Loucy (cell line): ENCODE results near the gene ATP8A2.

ENCODE experiments used
- H2AFZ ChIP-seq: fragments of 200-600 bp; sonication (generic); 2 replicates; pipeline ENCODE4 v1.6.0; 2016; ENCODE audit warnings: antibody characterized with exemption, mild to moderate bottlenecking, low read length, moderate library complexity
- H3F3A ChIP-seq: fragments of 200-600 bp; 2 replicates; pipeline ENCODE4 v1.6.0; 2016; ENCODE audit warnings: antibody characterized with exemption, low read depth, mild to moderate bottlenecking
- H3K27me3 ChIP-seq: fragments of 200-600 bp; sonication (generic); 2 replicates; pipeline ENCODE4 v1.6.1; 2014; ENCODE audit warnings: low read length, mild to moderate bottlenecking; ENCODE audit not compliant: insufficient read depth, poor library complexity, severe bottlenecking
- H3K36me3 ChIP-seq: fragments of 200-600 bp; sonication (generic); 2 replicates; pipeline ENCODE4 v1.6.1; 2016; ENCODE audit warnings: low read length; ENCODE audit not compliant: insufficient read depth
- H3K4me1 ChIP-seq: fragments of 200-600 bp; sonication (generic); 2 replicates; pipeline ENCODE4 v1.5.1; 2014; ENCODE audit warnings: low read length, mild to moderate bottlenecking; ENCODE audit not compliant: insufficient read depth, poor library complexity, severe bottlenecking
- H3K4me2 ChIP-seq: fragments of 200-600 bp; sonication (generic); 2 replicates; pipeline ENCODE4 v1.6.0; 2014; ENCODE audit warnings: antibody characterized with exemption, low read length, low read depth, mild to moderate bottlenecking; ENCODE audit not compliant: poor library complexity, severe bottlenecking
- H3K4me3 ChIP-seq: fragments of 200-600 bp; sonication (generic); 2 replicates; pipeline ENCODE4 v1.5.1; 2014; ENCODE audit warnings: low read length, mild to moderate bottlenecking, mixed read lengths; ENCODE audit not compliant: poor library complexity, severe bottlenecking
- H3K79me2 ChIP-seq: fragments of 200-600 bp; sonication (generic); 2 replicates; pipeline ENCODE4 v1.6.1; 2014; ENCODE audit warnings: low read length; ENCODE audit not compliant: insufficient read depth
- H3K9ac ChIP-seq: fragments of 200-600 bp; sonication (generic); 2 replicates; pipeline ENCODE4 v1.6.0; 2014; ENCODE audit warnings: mild to moderate bottlenecking, low read depth, low read length, moderate library complexity; ENCODE audit not compliant: poor library complexity, severe bottlenecking
- H3K9me2 ChIP-seq: fragments of 200-600 bp; sonication (generic); replicated peaks from 2 replicates; pipeline ENCODE4 v1.6.1; 2016; ENCODE audit warnings: low read depth, low read length, mixed read lengths
- H3K9me3 ChIP-seq: fragments of 200-600 bp; sonication (generic); 2 replicates; pipeline ENCODE4 v1.6.1; 2014; ENCODE audit warnings: mild to moderate bottlenecking, antibody characterized with exemption, low read length, low read depth; ENCODE audit not compliant: insufficient read depth
- H4K20me1 ChIP-seq: fragments of 200-600 bp; sonication (generic); 2 replicates; pipeline ENCODE4 v1.6.0; 2014; ENCODE audit warnings: antibody characterized with exemption, low read length, mild to moderate bottlenecking; ENCODE audit not compliant: insufficient read depth, poor library complexity, severe bottlenecking
- CTCF ChIP-seq: fragments of 200-600 bp; sonication (generic); conservative IDR thresholded peaks from 2 replicates; pipeline ENCODE4 v1.5.1; 2014; ENCODE audit warnings: mild to moderate bottlenecking, antibody characterized with exemption, low read length
- EZH2phosphoT487 ChIP-seq: fragments of 200-600 bp; IDR thresholded peaks from 2 replicates; pipeline ENCODE4 v1.6.1; 2018; ENCODE audit warnings: antibody characterized with exemption, mild to moderate bottlenecking, moderate library complexity, borderline replicate concordance

Gene ATP8A2

DNA sequence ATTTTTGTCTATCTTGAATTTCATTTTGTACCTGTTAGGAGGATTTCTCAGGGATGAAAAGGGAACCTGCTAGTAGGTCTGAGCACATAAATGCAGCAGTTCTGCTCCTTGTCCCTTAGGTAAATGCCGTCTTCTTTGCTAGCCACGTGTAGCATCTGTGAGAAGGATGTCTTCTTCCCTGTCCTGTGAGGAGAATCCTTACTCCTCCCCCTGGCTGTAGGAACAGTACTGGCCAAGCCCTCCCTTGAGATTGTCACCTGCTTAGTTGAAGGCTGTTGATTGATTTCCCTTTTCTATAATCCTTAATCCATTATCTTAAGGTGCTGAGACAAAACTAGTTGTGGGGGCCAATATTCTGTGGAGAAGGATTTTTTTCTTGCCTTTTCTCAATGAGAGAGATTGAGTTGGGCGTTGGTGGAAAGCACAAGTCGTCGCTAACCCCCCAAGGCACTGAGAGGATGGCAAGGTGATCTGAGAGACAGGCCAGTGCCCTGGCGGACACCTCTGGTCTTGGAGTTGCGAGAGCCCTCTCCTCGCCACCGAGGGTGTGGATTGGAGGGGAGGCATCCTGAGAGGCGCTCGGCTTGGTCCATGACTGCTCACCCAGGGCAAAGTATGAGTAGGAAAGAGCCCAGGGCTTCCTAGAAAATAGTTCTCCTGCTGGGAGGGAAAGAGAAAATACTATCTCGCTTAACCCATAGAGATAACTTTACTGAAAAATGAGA lies 216.7 kb downstream of the ATP8A2 start:
- TF ChIP-seq CTCF (no peak), EZH2phosphoT487 (no peak)
- no peaks in the 10 kb centered on the region for H4K20me1 ChIP-seq
- H2AFZ ChIP-seq = no peak overlapping the region
- H3K4me1 ChIP-seq = no peaks in the 10 kb centered on the region
- H3K4me3 ChIP-seq = no peak overlapping the region
- H3K36me3 ChIP-seq = no peaks in the 10 kb centered on the region
- no peaks in the 10 kb centered on the region for H3K9me2 ChIP-seq
- H3K4me2 ChIP-seq = no peak overlapping the region
- no peaks in the 10 kb centered on the region for H3K9me3 ChIP-seq
- no peaks in the 10 kb centered on the region for H3F3A ChIP-seq
- H3K9ac ChIP-seq = no peak overlapping the region
- no peaks in the 10 kb centered on the region for H3K79me2 ChIP-seq
- H3K27me3 ChIP-seq = no peaks in the 10 kb centered on the region

DNA sequence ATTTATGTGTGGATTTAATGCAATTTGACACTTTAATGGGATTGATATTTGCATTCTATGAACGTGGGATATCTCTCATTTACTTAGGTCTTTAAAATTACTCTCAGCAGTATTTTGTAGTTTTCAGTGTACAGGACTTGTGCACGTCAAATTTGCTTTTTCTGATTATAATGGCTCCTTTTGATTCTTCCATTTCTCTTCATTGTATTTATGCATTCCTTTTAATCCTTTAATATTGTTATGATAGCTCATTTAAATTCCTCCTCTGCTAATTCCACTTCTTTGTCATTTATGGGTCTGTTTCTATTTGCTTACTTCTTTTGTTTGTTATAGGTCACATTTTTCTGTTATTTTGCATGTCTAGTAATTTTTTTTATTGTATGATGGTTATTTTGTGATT lies 226.6 kb downstream of the ATP8A2 start:
- H3K4me3 ChIP-seq = no peak overlapping the region
- no peaks in the 10 kb centered on the region for H3K36me3 ChIP-seq
- H3K4me2 ChIP-seq = no peak overlapping the region
- H3K9me3 ChIP-seq = no peaks in the 10 kb centered on the region
- H3K27me3 ChIP-seq = no peaks in the 10 kb centered on the region
- H3K79me2 ChIP-seq = no peaks in the 10 kb centered on the region
- H3K9me2 ChIP-seq = no peaks in the 10 kb centered on the region
- H3K9ac ChIP-seq = no peak overlapping the region
- TF ChIP-seq CTCF = no peak
- TF ChIP-seq EZH2phosphoT487 = no peak
- H3K4me1 ChIP-seq = peaks cover 6% of the 10 kb centered on the region
- H2AFZ ChIP-seq = no peak overlapping the region
- no peaks in the 10 kb centered on the region for H3F3A ChIP-seq
- no peaks in the 10 kb centered on the region for H4K20me1 ChIP-seq

GRCh38 chr13:25602176-25602575 lies 230.4 kb downstream of the ATP8A2 start:
- TF ChIP-seq EZH2phosphoT487 (no peak), CTCF (no peak)
- H3K4me3 ChIP-seq = no peak overlapping the region
- H3K4me1 ChIP-seq = peaks cover 6% of the 10 kb centered on the region
- H3F3A ChIP-seq = no peaks in the 10 kb centered on the region
- H3K4me2 ChIP-seq = no peak overlapping the region
- no peaks in the 10 kb centered on the region for H3K9me2 ChIP-seq
- H3K79me2 ChIP-seq = no peaks in the 10 kb centered on the region
- H3K36me3 ChIP-seq = no peaks in the 10 kb centered on the region
- no peak overlapping the region for H3K9ac ChIP-seq
- H3K27me3 ChIP-seq = no peaks in the 10 kb centered on the region
- no peaks in the 10 kb centered on the region for H3K9me3 ChIP-seq
- H4K20me1 ChIP-seq = no peaks in the 10 kb centered on the region
- no peak overlapping the region for H2AFZ ChIP-seq
